Measurements from ENCODE around the gene ECE1. TPM values are rescaled to one million over a fixed set of nuclear protein-coding genes. Genes with fewer than 3 reads are reported as not detected.

The ECE1 gene
- total and polyA plus RNA-seq, 9 of the 15 experiments (the other 6 are each of a cell fraction or from before 2014, with no cell fraction given), result 0.56 to 34.8 (median 11.0) TPM

GRCh38 chr1:21329209-21329844, 39.1 kb upstream of the ECE1 start:
- Histone ChIP-seq H3K4me3 (no peak overlapping the region), H2AFZ (ENCODE audit: low read depth, low read length) (no peak overlapping the region), H3K4me1 (replicated peaks in 1 of 2; ENCODE audit: control insufficient read depth in 2 of 2, insufficient read depth in 2 of 2, low read length in 2 of 2) (peaks cover 25 to 28% of the 10 kb centered on the region in 2 experiments), H3K27ac (ENCODE audit: extremely low read depth, low read depth, low read length) (no peak overlapping the region), H3K4me2 (ENCODE audit: insufficient read depth, low read length) (no peak overlapping the region), H3K27me3 (ENCODE audit: control insufficient read depth in 2 of 2, insufficient read depth in 2 of 2, low read length in 2 of 2) (no peaks in the 10 kb centered on the region), H3K79me2 (ENCODE audit: control insufficient read depth, insufficient read depth, low read length) (peaks cover 4% of the 10 kb centered on the region; the same call in 1 of the 3 replicates), H3K9me1 (ENCODE audit: control insufficient read depth, insufficient read depth, low read length) (no peaks in the 10 kb centered on the region), H3K9ac (ENCODE audit: insufficient read depth in 1 of 2, low read depth in 2 of 2, low read length in 2 of 2) (peak overlapping the region in 1 of 2 experiments; percentile 2; a peak in 1 of 4 replicates), H4K20me1 (replicated peaks; ENCODE audit: control insufficient read depth, insufficient read depth, low read length) (peaks cover 20% of the 10 kb centered on the region), H3K9me3 (replicated peaks; ENCODE audit: control insufficient read depth, insufficient read depth, low read depth, low read length) (no peaks in the 10 kb centered on the region), H3K36me3 (ENCODE audit: control insufficient read depth, insufficient read depth, low read length) (no peaks in the 10 kb centered on the region; the same call in 2 of the 3 replicates)
- BruUV-seq (replicated peaks), result no TSS peak
- TF ChIP-seq, protein P1, sequence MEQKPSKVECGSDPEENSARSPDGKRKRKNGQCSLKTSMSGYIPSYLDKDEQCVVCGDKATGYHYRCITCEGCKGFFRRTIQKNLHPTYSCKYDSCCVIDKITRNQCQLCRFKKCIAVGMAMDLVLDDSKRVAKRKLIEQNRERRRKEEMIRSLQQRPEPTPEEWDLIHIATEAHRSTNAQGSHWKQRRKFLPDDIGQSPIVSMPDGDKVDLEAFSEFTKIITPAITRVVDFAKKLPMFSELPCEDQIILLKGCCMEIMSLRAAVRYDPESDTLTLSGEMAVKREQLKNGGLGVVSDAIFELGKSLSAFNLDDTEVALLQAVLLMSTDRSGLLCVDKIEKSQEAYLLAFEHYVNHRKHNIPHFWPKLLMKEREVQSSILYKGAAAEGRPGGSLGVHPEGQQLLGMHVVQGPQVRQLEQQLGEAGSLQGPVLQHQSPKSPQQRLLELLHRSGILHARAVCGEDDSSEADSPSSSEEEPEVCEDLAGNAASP (IDR thresholded peaks at IDR 0.05), result no peak
- TF ChIP-seq MEIS2 (IDR thresholded peaks at IDR 0.05; ENCODE audit: partially characterized antibody) (peak; percentile 75), PKNOX1 (IDR thresholded peaks at IDR 0.05) (peak; percentile 25; the same call in 1 of the 2 replicates)
- CTCF ChIA-PET (ENCODE audit: low intra/inter-chr PET ratio), result no interaction called here
- intact Hi-C loops (cut with micrococcal nuclease), result no loop called here
- no peak for DNase-seq (ENCODE audit: extremely low read depth in 1 of 4, low spot score in 3 of 4)
- FAIRE-seq, result no peak
- POLR2A ChIA-PET, result no interaction called here
- in situ Hi-C loops (cut with MboI), result no loop called here
- no peak for ATAC-seq
- 27% methylated on average over 7 of the region's 7 CpGs for WGBS (ENCODE audit: insufficient coverage, low coverage, missing lambda C conversion rate)
